ENCODE data around the gene MAEA. TPM values are rescaled to one million over a fixed set of nuclear protein-coding genes. Genes with fewer than 3 reads are reported as not detected.

MAEA gene
- total and polyA plus RNA-seq, 2 experiments from 2014 or later, result 57.3 to 85.0 TPM

DNA sequence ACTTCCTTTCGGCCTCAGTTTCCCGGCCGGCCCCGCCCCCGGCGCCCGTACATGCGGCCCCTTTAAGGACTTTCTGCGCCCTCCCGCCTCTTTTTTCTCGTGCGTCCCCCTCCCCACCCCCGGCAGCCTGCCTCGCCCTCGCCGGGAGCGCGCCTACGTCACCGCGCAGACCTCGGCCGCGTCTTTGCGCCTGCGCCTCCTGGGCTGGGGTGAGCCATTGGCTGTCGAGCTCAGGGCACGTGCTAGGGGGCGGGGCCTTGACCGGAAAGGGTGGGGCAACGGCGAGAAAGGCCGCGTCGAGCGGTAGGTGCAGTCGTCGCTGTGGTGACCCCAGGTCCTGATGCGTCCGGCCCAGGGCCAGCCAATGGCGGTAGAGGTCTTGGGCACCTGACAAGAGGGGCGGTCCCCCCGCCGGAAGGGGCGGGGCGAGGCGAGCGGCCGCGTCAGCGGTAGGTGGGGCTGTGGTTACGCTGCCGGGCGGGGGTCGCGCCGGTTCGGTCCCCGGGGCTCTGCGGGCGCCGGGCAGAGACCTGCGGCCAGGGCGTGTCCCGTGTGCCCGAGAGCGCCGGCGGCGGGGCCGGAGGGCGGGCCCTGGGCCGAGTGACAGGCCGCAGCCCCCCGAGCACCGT, 57.2 kb downstream of the MAEA start, which contains the start of gene UVSSA:
TSS of gene UVSSA (plus strand) at position 428 of the 629 bp plus-strand sequence. CDS start 884 bp downstream, outside the sequence.
- WGBS, 2 experiments (ENCODE audit: low coverage in 1 of 2, low lambda C conversion rate in 2 of 2, missing lambda C conversion rate in 2 of 2), result 0 to 3% methylated on average over 32 to 60 of the region's 76 CpGs
- H3K4me1 ChIP-seq (ENCODE audit: insufficient read depth), result peaks cover 15% of the 10 kb centered on the region
- no peaks in the 10 kb centered on the region for H4K20me1 ChIP-seq (ENCODE audit: insufficient read depth)
- no peaks in the 10 kb centered on the region for H3K9me3 ChIP-seq (ENCODE audit: low read depth)
- peak within 1 kb of the TSS; percentile 79 for H2AFZ ChIP-seq
- in situ Hi-C loops (cut with MboI), result no loop called here
- peak within 1 kb of the TSS; percentile 90 for H3K4me2 ChIP-seq (ENCODE audit: unreplicated experiment)
- peak; percentile 100 for DNase-seq
- H3K9ac ChIP-seq, result peak within 1 kb of the TSS; percentile 91
- H3K36me3 ChIP-seq (ENCODE audit: low read depth), result no peaks in the 10 kb centered on the region
- peaks cover 49% of the 10 kb centered on the region for H3K79me2 ChIP-seq (ENCODE audit: insufficient read depth)
- TF ChIP-seq EZH2phosphoT487 (IDR thresholded peaks at IDR 0.05; ENCODE audit: insufficient read depth, low read depth), result no peak
- no peak for TF ChIP-seq EZH2 (IDR thresholded peaks at IDR 0.05; ENCODE audit: insufficient read depth, poor library complexity, severe bottlenecking)
- H3K27ac ChIP-seq, result peak within 1 kb of the TSS; percentile 90
- H3F3A ChIP-seq (ENCODE audit: insufficient read depth), result peaks cover 20% of the 10 kb centered on the region
- no peaks in the 10 kb centered on the region for H3K27me3 ChIP-seq (replicated peaks; ENCODE audit: insufficient read depth)
- H3K4me3 ChIP-seq, result peak within 1 kb of the TSS; percentile 81
- no peaks in the 10 kb centered on the region for H3K9me2 ChIP-seq (ENCODE audit: insufficient read depth)

DNA sequence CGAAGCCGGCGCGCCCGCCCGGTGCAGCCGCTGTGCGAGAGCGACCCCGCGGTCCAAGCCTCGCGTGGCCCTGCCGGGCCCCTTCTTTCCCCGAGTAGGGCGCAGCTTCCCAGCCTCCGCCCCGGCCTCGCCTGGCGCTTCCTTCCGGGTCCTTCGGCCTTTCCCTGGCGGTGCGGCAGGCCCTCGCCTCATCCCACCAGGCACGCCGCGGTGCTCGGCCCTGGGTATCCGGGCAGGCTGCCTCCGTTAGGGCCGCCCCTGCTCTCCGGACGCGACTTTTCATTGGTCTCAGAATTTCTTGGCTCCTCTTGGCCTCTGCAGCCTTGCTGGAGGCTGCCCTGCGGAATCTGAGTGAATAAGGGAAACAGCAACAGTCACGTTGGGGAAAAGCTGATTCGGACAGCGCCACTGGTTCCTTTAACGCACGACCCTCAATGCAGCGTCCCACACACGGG, 57.7 kb downstream of the MAEA start:
- WGBS, 2 experiments (ENCODE audit: low coverage in 1 of 2, low lambda C conversion rate in 2 of 2, missing lambda C conversion rate in 2 of 2), result 2% methylated on average over 24 to 33 of the region's 43 CpGs
- Histone ChIP-seq H3K4me2 (ENCODE audit: unreplicated experiment) (peak overlapping the region; percentile 80), H2AFZ (peak overlapping the region; percentile 38), H3K4me3 (peak overlapping the region; percentile 71), H3K9me2 (ENCODE audit: insufficient read depth) (no peaks in the 10 kb centered on the region), H3K27me3 (replicated peaks; ENCODE audit: insufficient read depth) (no peaks in the 10 kb centered on the region), H3K4me1 (ENCODE audit: insufficient read depth) (peaks cover 10% of the 10 kb centered on the region), H3K27ac (peak overlapping the region; percentile 90), H3K9me3 (ENCODE audit: low read depth) (no peaks in the 10 kb centered on the region), H4K20me1 (ENCODE audit: insufficient read depth) (no peaks in the 10 kb centered on the region), H3K79me2 (ENCODE audit: insufficient read depth) (peaks cover 49% of the 10 kb centered on the region), H3K36me3 (ENCODE audit: low read depth) (no peaks in the 10 kb centered on the region), H3K9ac (peak overlapping the region; percentile 91), H3F3A (ENCODE audit: insufficient read depth) (peaks cover 15% of the 10 kb centered on the region)
- DNase-seq, result peak; percentile 96
- TF ChIP-seq EZH2phosphoT487 (IDR thresholded peaks at IDR 0.05; ENCODE audit: insufficient read depth, low read depth), result no peak
- no peak for TF ChIP-seq EZH2 (IDR thresholded peaks at IDR 0.05; ENCODE audit: insufficient read depth, poor library complexity, severe bottlenecking)
- in situ Hi-C loops (cut with MboI), result no loop called here

DNA sequence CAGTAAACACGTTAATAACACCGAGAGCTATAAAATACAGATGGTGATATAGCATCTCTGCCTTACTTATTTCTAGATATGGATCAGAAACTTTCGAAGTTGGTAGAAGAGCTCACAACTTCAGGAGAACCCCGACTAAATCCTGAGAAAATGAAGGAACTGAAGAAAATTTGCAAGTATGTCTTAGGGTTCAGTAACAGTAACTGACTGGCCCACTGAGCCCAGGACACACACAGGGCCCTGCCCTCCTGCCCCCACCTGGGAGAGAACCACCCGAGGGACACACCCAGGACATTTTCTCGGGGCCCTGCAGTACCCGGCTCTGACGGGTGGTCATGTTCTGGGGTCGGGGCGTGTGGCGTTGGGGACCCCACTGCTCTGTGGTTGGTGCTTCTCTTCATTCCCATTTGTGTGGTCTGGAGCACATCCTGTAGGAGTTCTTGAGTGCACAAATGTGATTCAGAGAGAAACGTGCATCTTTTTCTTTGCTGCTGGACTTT, 58.4 kb downstream of the MAEA start:
- peak overlapping the region; percentile 80 for H3K4me2 ChIP-seq (ENCODE audit: unreplicated experiment)
- no peak for DNase-seq
- in situ Hi-C loops (cut with MboI), result no loop called here

DNA sequence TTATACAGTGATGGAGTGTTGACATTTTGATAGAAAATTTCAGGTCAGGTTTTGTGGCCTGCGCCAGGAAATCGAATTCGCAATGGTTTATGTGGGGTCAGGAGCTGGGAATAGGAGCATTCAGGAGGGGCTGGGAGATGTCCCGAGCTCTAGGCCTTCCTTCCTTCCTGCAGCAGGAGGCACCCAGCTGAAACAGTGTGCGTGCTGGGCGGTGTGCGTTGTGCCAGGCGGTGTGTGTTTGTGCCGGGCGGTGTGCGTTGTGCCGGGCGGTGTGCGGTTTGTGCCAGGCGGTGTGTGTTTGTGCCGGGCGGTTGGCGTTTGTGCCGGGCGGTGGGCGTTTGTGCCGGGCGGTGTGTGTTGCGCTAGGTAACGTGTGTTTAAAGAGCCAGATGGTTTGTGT, 59.1 kb downstream of the MAEA start:
- no peaks in the 10 kb centered on the region for H4K20me1 ChIP-seq (ENCODE audit: insufficient read depth)
- H3F3A ChIP-seq (ENCODE audit: insufficient read depth), result peaks cover 10% of the 10 kb centered on the region
- no peaks in the 10 kb centered on the region for H3K9me3 ChIP-seq (ENCODE audit: low read depth)
- no peaks in the 10 kb centered on the region for H3K36me3 ChIP-seq (ENCODE audit: low read depth)
- H2AFZ ChIP-seq, result no peak overlapping the region
- TF ChIP-seq EZH2phosphoT487 (IDR thresholded peaks at IDR 0.05; ENCODE audit: insufficient read depth, low read depth) (no peak), EZH2 (IDR thresholded peaks at IDR 0.05; ENCODE audit: insufficient read depth, poor library complexity, severe bottlenecking) (no peak)
- WGBS, 2 experiments (ENCODE audit: low coverage in 1 of 2, low lambda C conversion rate in 2 of 2, missing lambda C conversion rate in 2 of 2), result 96% methylated on average over 20 to 25 of the region's 25 CpGs
- peak overlapping the region; percentile 91; the same call in 1 of the 2 replicates for H3K9ac ChIP-seq
- H3K27me3 ChIP-seq (replicated peaks; ENCODE audit: insufficient read depth), result no peaks in the 10 kb centered on the region
- no peak for DNase-seq
- peaks cover 9% of the 10 kb centered on the region for H3K4me1 ChIP-seq (ENCODE audit: insufficient read depth)
- H3K4me3 ChIP-seq, result no peak overlapping the region
- peak overlapping the region; percentile 90; the same call in 1 of the 2 replicates for H3K27ac ChIP-seq
- in situ Hi-C loops (cut with MboI), result no loop called here
- no peak overlapping the region for H3K4me2 ChIP-seq (ENCODE audit: unreplicated experiment)
- H3K79me2 ChIP-seq (ENCODE audit: insufficient read depth), result peaks cover 40% of the 10 kb centered on the region
- H3K9me2 ChIP-seq (ENCODE audit: insufficient read depth), result no peaks in the 10 kb centered on the region

More for the DNA sequence above, 58.4 kb downstream of the MAEA start:
- Histone ChIP-seq H4K20me1 (ENCODE audit: insufficient read depth) (no peaks in the 10 kb centered on the region), H2AFZ (peak overlapping the region; percentile 38), H3K27ac (peak overlapping the region; percentile 90), H3K9ac (peak overlapping the region; percentile 91), H3K79me2 (ENCODE audit: insufficient read depth) (peaks cover 45% of the 10 kb centered on the region), H3F3A (ENCODE audit: insufficient read depth) (peaks cover 10% of the 10 kb centered on the region), H3K9me2 (ENCODE audit: insufficient read depth) (no peaks in the 10 kb centered on the region), H3K36me3 (ENCODE audit: low read depth) (no peaks in the 10 kb centered on the region), H3K4me1 (ENCODE audit: insufficient read depth) (peaks cover 9% of the 10 kb centered on the region), H3K27me3 (replicated peaks; ENCODE audit: insufficient read depth) (no peaks in the 10 kb centered on the region), H3K4me3 (peak overlapping the region; percentile 71), H3K9me3 (ENCODE audit: low read depth) (no peaks in the 10 kb centered on the region)
- TF ChIP-seq EZH2 (IDR thresholded peaks at IDR 0.05; ENCODE audit: insufficient read depth, poor library complexity, severe bottlenecking) (no peak), EZH2phosphoT487 (IDR thresholded peaks at IDR 0.05; ENCODE audit: insufficient read depth, low read depth) (no peak)
- WGBS, 2 experiments (ENCODE audit: low coverage in 1 of 2, low lambda C conversion rate in 2 of 2, missing lambda C conversion rate in 2 of 2), result 73 to 74% methylated on average over 12 of the region's 12 CpGs
